ENCODE results near the gene WWC1.
"Not testable (repeated sequence)": the region's sequence is repeated elsewhere in the genome, so short reads cannot be mapped to it uniquely, and the experiment has no call there.

WWC1 gene

GRCh38 chr5:168339109-168339771, 47.8 kb downstream of the WWC1 start:
- no peak for DNase-seq

DNA sequence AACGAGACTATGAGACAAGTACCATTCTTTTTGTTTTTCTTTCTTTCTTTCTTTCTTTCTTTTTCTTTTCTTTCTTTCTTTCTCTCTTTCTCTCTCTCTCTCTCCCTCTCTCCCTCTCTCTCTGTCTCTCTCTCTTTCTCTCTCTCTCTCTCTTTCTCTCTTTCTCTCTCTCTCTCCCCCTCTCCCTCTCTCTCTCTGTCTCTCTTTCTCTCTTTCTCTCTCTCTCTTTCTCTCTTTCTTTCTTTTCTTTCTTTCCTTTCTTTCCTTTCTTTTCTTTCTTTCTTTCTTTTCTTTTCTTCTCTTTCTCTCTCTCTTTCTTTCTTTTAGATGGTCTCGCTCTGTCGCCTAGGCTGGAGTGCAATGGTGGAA, 48.3 kb downstream of the WWC1 start:
- DNase-seq: not testable (repeated sequence)

- DNase-seq: no peak
Measured at GRCh38 chr5:168340487-168340886, 49.0 kb downstream of the WWC1 start.

DNA sequence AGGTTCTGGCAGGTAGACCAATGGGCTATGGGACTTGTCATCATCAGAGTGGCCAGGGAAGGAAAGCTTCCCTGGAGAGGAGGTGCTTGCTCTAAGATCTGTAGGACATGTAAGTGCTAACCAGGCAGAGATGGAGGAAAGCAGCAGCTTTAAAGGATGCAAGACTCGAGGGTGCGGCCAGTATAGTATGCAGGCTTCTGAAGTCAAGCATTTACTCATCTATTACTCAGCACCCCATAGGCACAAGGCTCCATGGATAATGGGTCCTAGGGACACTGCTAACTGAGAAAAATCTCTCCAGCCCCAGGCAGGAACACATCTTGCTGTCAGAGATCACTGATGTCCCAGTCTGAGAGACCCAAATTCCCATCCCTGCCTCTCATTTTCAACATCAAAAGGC, 49.7 kb downstream of the WWC1 start:
- no peak for DNase-seq

DNA sequence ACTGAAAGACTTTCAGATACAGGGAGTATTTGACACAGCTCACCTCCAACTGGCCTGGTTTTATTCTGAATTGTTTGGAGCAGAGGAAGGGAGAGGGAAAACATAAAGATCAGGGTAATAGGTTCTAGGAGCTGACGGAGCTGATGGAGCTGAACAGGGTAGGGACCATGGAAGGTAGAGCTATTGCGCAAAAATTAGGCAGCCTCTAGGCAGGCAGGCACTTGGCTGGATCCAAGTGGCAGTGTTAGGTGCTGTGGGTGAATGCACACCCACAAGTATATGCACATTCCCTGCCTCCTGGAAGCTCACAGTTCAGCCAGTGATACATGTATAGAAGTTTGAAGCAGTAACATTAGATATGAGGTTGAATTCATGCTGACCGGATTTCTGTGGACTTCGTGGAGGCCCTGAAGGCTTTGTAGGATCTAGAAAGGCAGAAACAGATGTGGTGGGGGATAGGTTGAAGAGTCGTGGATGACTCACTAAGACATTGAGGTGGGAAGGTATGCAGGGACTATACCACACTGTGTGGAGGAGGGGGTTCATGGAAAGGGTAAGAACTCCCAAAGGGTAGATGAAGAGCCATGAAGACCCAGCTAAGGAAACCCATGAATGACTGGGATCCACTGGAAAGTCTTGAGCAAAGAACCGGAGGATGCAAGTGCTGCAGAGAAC, 50.8 kb downstream of the WWC1 start:
- no peak for DNase-seq

- DNase-seq: no peak
Measured at GRCh38 chr5:168342985-168343384, 51.5 kb downstream of the WWC1 start.

GRCh38 chr5:168346417-168346816, 55.0 kb downstream of the WWC1 start:
- DNase-seq: peak; percentile 72

- DNase-seq: peak; percentile 61
Measured at GRCh38 chr5:168347368-168348083, 56.1 kb downstream of the WWC1 start.

DNA sequence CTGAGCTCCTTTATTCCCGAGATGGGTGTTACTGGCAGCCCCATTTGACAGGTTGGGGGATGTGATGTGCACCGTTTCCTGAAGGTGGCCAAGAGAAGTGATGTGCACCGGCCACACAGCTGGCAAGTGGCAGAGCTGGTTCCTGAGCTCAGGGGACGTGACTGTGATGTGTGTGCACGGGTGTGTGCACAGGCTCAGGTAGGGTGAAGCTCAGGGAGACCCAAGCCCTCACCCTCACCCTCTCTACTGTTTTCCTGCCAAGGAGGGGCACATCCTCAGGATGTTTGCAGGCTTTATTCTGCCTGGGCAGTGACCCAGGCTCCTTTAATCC, 56.6 kb downstream of the WWC1 start:
- no peak for DNase-seq

- no peak for DNase-seq
Measured at GRCh38 chr5:168350315-168350714, 58.9 kb downstream of the WWC1 start.

- no peak for DNase-seq
Measured at GRCh38 chr5:168353216-168353957, 61.9 kb downstream of the WWC1 start.

- no peak for DNase-seq
Measured at GRCh38 chr5:168354397-168354796, 63.0 kb downstream of the WWC1 start.

GRCh38 chr5:168356171-168356570, 64.7 kb downstream of the WWC1 start:
- no peak for DNase-seq

DNA sequence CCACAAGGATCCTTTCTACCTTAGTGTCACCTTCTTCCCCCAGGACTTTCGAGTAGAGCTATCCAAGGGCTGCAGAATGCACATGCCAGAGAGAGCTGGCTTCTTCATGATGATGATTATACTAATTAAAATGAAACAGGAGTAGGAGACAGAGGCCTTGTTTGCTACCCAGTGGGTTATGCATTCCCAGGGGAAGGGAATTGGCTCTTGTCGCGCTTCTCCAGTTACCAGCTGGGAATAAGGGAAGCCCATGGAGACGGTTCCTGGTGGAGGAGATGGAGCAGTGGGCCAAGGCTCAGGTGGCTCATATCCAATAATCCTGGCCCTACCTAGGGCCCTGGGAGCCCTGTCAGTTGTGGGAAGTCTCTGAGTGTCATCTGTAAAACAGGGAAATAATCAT, 65.1 kb downstream of the WWC1 start:
- no peak for DNase-seq

DNA sequence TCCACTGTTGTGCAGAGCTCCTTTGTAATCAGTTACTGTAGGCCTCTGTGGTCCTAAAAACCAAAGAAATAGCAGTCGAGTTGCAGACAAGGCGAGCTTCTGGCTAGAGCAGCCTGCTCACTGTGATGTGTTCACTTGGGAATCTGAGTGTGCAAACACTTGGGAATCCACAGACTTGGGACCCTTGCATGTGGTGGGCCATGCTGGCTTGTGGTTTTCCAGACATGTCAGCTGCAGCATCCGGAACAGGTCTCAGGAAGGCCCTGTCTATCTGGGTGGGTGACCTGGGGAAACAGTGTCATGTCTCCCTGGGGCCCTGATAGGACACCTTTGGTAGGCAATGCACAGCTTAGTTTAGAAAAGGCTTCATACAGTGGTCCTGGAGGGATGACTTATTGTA, 66.4 kb downstream of the WWC1 start:
- peak; percentile 77 for DNase-seq

DNA sequence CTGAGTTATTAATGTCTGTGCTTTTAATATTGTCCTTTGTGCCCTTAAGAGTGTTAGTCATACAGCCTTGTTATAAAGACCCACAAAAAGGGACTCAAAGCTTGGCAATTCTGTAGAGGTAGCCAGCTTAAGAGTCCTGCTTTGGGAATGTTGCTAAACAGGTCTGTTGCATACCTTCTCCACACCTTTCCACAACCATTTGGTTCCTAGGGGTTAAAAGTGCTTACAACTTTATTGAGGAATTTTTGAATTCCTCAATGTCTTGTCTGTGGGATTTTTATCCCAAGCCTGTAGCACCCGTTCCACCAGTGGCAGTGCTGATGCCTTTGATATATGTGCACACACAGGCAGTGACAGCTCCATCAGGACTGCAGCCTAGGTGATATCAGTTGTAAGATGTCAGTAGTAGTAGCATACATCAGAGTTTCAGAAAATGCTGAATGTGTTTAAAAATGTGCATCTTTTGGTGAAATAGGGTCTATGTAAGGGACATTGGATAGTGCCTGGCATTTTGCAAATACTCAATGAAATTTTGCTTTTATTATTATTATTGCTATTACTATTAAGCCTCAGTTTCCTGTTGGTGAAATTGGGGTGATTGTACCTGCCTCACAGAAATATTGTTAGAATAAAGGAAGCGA, 68.5 kb downstream of the WWC1 start:
- peak; percentile 92 for DNase-seq

DNA sequence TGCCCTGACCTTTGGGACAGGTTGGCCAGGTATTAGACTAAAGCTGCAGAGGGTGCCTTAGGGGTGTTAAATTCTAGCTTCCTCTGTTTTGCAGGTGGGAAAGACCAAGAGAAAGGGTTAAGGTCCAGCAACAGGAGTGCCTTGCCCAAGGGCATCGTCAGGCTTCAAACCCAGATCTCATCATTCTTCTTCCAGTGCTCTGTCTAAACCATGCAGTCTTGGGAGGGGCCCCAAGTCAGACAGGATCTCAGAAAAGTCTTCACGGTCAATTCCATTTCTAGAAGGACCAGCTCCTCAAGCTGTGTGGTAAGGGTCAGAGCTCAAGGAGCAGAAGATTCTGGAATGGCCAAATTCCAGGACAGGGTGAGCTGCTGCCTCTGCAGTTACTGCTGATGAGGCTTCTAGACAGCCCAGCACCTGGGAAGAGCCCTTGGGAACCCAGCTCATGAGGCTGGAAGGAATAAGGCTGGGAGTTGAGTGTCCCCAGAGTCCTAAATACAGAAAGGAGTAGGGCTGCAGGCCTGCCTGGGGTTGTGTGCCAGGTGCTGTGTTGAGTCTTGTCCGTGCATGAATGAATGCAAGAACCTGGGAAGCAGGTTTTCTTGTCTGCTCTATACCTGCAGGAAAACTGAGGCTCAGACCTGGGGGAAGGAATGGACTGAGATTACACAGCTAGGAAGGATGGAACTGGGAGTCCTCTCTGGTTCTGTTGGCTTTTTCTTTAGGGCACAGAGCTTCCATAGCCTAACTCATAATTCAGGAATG, 69.3 kb downstream of the WWC1 start:
- peak; percentile 82 for DNase-seq

- DNase-seq: no peak
Measured at GRCh38 chr5:168362097-168362885, 70.8 kb downstream of the WWC1 start.

GRCh38 chr5:168364151-168364661, 72.8 kb downstream of the WWC1 start:
- peak; percentile 90 for DNase-seq

GRCh38 chr5:168364750-168365550, 73.5 kb downstream of the WWC1 start:
- DNase-seq: peak; percentile 95
